ENCODE data around the gene ANKRD39.
"Not testable (repeated sequence)": the region's sequence is repeated elsewhere in the genome, so short reads cannot be mapped to it uniquely, and the experiment has no call there.

The ANKRD39 gene

GRCh38 chr2:96857667-96858372 lies at the start of gene ANKRD39:
TSS of gene ANKRD39 (minus strand) at chr2:96858016. CDS start at chr2:96857987, 29 bp downstream.
- peak; percentile 71 to 95 for DNase-seq

GRCh38 chr2:96906729-96907114 lies 48.9 kb upstream of the ANKRD39 start:
- DNase-seq: no peak

- DNase-seq: no peak
Observed at GRCh38 chr2:96903815-96904214, 46.0 kb upstream of the ANKRD39 start.

- no peak for DNase-seq
Observed at GRCh38 chr2:96903318-96903717, 45.5 kb upstream of the ANKRD39 start.

GRCh38 chr2:96900237-96900636 lies 42.4 kb upstream of the ANKRD39 start:
- no peak for DNase-seq

GRCh38 chr2:96899413-96899741 lies 41.6 kb upstream of the ANKRD39 start:
- no peak for DNase-seq

GRCh38 chr2:96898641-96899412 lies 41.0 kb upstream of the ANKRD39 start:
- DNase-seq: no peak

- DNase-seq: no peak
Observed at GRCh38 chr2:96898135-96898505, 40.3 kb upstream of the ANKRD39 start.

GRCh38 chr2:96897491-96898134 lies 39.8 kb upstream of the ANKRD39 start:
- DNase-seq: no peak

GRCh38 chr2:96895746-96896651 lies 38.2 kb upstream of the ANKRD39 start:
- DNase-seq: no peak

- no peak for DNase-seq
Observed at GRCh38 chr2:96895032-96895745, 37.4 kb upstream of the ANKRD39 start.

- DNase-seq: no peak
Observed at GRCh38 chr2:96894151-96894531, 36.3 kb upstream of the ANKRD39 start.

GRCh38 chr2:96893289-96894150 lies 35.7 kb upstream of the ANKRD39 start:
- no peak for DNase-seq

- DNase-seq: no peak
Observed at GRCh38 chr2:96891591-96892333, 33.9 kb upstream of the ANKRD39 start.

GRCh38 chr2:96890726-96891385 lies 33.0 kb upstream of the ANKRD39 start:
- no peak for DNase-seq

- no peak for DNase-seq
Observed at GRCh38 chr2:96890252-96890651, 32.4 kb upstream of the ANKRD39 start.

GRCh38 chr2:96889502-96889901 lies 31.7 kb upstream of the ANKRD39 start:
- DNase-seq: not testable (repeated sequence)

- no peak for DNase-seq
Observed at GRCh38 chr2:96888072-96889011, 30.5 kb upstream of the ANKRD39 start.

All from cerebellar nuclear complex (tissue), 1 donor.